CD4-positive, CD25-positive, alpha-beta regulatory T cell (primary cell): ENCODE data around the gene EML1. TPM values are rescaled to one million over a fixed set of nuclear protein-coding genes. Genes with fewer than 3 reads are reported as not detected.
A peak's percentile ranks its signal among the peaks of the same experiment; 100 is the strongest.

Experiments
- ATAC-seq, 2 donors: fragments of 150-1000 bp; cut with Tn5 transposase; one replicate each; pipeline ENCODE4 v1.10.0; 2021; ENCODE audit warnings: low read depth in 2 of 2, moderate number of reproducible peaks in 2 of 2, moderate library complexity in 1 of 2
- DNase-seq, 3 donors: peaks; one replicate each; pipeline versions ENCODE4 v3.0.0 to v3.0.0-alpha.2; 2012 to 2022; ENCODE audit warnings: mixed read lengths in 1 of 3
- H3K27ac ChIP-seq: one replicate; pipeline ENCODE4 v1.7.0; 2013; ENCODE audit warnings: mild to moderate bottlenecking, low read length; ENCODE audit not compliant: insufficient read depth, poor library complexity, severe bottlenecking
- H3K27me3 ChIP-seq: one replicate; pipeline ENCODE4 v1.7.0; 2013; ENCODE audit warnings: low read length; ENCODE audit not compliant: control insufficient read depth, insufficient read depth
- H3K36me3 ChIP-seq: one replicate; pipeline ENCODE4 v1.7.0; 2013; ENCODE audit warnings: mild to moderate bottlenecking, low read length, moderate library complexity; ENCODE audit not compliant: control insufficient read depth, insufficient read depth
- H3K4me1 ChIP-seq: 2 replicates; pipeline ENCODE4 v1.7.0; 2013; ENCODE audit warnings: mild to moderate bottlenecking, low read length; ENCODE audit not compliant: insufficient read depth, control insufficient read depth, poor library complexity, severe bottlenecking
- H3K4me3 ChIP-seq: one replicate; pipeline ENCODE4 v1.7.0; 2013; ENCODE audit warnings: low read depth, mild to moderate bottlenecking, low read length, moderate library complexity
- H3K9me3 ChIP-seq, 2 experiments: 1 replicate in 1 of 2; 2 replicates in 1 of 2; pipeline ENCODE4 v1.7.0; 2013; ENCODE audit warnings: low read length in 2 of 2, mild to moderate bottlenecking in 1 of 2, moderate library complexity in 1 of 2; ENCODE audit not compliant: control insufficient read depth in 2 of 2
- H3K27ac Mint-ChIP-seq, 3 donors: one replicate each; pipeline ENCODE4 v1.8.0; 2020 to 2022; ENCODE audit warnings: mild to moderate bottlenecking in 3 of 3, mixed read lengths in 3 of 3, moderate library complexity in 2 of 3
- H3K27me3 Mint-ChIP-seq: one replicate; pipeline ENCODE4 v1.8.0; 2022; ENCODE audit warnings: mild to moderate bottlenecking, mixed read lengths
- H3K36me3 Mint-ChIP-seq: one replicate; pipeline ENCODE4 v1.8.0; 2020; ENCODE audit warnings: mixed read lengths
- H3K4me1 Mint-ChIP-seq, 4 donors: one replicate each; pipeline ENCODE4 v1.8.0; 2020 to 2022; ENCODE audit warnings: mixed read lengths in 4 of 4, mild to moderate bottlenecking in 1 of 4
- H3K4me3 Mint-ChIP-seq, 4 donors: one replicate each; pipeline ENCODE4 v1.8.0; 2020 to 2022; ENCODE audit warnings: mild to moderate bottlenecking in 4 of 4, mixed read lengths in 4 of 4, moderate library complexity in 3 of 4
- H3K9me3 Mint-ChIP-seq, 7 donors: one replicate each; pipeline ENCODE4 v1.8.0; 2020 to 2022; ENCODE audit warnings: mixed read lengths in 7 of 7, mild to moderate bottlenecking in 3 of 7, moderate library complexity in 2 of 7
- polyA plus RNA-seq, 4 donors: library from polyadenylated mRNA; unstranded; fragments of 300-500 nt; fragmentation: Illumina TruSeq; gene quantifications; one replicate each; pipeline ENCODE4 v1.2.3, GENCODE V29; 2021
- total RNA-seq: library from RNA; stranded (reverse); gene quantifications from one replicate; pipeline ENCODE4 v1.2.3, GENCODE V29; 2022

Gene EML1
- total and polyA plus RNA-seq, 5 donors from 2014 or later: not detected

DNA sequence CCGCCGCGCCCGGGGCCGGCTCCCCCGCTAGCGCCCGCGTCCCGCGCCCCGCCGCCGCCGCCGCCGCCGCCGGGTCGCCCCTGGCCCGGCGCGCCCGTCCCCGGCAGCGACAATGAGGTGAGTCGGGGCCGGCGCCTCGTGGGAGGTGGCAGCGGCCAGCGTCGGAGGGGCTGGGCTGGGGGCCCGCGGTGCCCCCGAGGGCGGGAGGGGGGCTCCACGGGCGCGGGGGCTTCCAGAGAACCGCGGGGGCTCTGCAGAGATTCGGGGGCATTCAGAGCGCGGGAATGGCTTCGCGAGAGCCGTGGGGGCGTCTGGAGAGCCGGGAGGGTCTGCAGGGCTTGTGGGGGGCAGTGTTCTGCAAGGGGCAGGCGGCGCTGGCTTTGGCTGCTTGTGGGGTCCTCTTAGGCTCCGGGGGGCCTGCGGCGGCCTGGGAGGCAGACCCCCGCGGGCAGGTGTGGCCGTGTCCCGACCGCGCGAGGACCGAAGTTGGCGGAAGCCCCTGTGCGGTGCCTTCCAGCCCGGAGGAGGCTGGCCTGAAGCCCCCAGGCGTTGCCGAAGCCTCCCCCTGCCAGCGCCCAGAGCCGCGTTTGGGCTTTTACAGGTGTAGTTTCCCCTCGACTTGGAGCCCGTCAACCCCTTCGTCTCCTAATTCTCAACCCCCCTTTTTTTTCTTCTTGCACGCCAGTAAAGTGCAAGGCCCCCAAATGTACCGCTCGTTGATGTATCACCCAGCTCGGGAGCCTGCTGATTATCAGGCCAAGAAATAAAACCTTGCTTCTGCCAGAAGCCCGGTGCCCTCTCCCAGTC lies 178.9 kb downstream of the EML1 start:
- Mint-ChIP-seq H3K27ac (peak overlapping the region in 1 of 3 donors; percentile 85), H3K4me1 (peaks cover 6 to 20% (median 10%) of the 10 kb centered on the region in 4 donors), H3K9me3 (peaks cover 0 to 8% (median 1%) of the 10 kb centered on the region in 7 donors), H3K4me3 (peak overlapping the region; percentile 88 to 99 (median 92)), H3K36me3 (no peaks in the 10 kb centered on the region), H3K27me3 (peaks cover 63% of the 10 kb centered on the region)
- H3K36me3 ChIP-seq: no peaks in the 10 kb centered on the region
- peak; percentile 3 to 19 for ATAC-seq
- DNase-seq: peak in 2 of 3 donors; percentile 14 to 25
- H3K27ac ChIP-seq: no peak overlapping the region
- H3K27me3 ChIP-seq: peaks cover 16% of the 10 kb centered on the region
- peak overlapping the region; percentile 60 for H3K4me3 ChIP-seq
- peaks cover 14% of the 10 kb centered on the region for H3K4me1 ChIP-seq
- H3K9me3 ChIP-seq: no peaks in the 10 kb centered on the region

DNA sequence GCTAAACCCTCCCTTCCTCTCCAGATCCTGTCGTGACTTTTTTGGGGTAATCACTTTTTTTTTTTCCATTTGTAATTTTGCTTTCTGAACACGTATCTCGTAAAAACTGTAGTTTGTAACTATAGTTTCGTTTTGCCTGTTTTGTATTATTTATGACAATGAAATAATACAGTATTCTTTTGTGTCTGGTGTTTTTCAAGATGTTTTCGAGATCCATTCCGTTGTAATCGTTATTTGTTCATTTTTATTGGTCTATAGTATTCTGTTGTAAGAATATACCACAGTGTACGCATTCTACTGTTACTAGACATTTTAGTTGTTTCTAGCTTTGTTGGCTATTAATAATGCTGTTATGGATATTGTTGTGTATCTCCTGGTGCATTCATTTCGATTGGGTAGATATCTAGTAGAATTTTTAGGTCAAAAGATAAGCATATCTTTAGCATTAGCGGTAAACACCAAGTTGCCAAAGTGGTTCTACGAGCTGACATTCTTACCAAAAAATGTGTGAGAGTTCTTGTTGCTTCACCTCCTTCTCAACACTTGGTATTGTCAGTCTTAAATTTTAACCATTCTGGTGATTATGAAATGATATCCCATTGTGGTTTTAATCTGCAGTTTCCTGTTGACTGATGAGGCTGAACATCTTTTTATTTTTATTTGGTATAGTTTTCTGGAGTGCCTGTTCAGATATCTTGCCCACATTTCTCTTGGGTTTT lies 179.7 kb downstream of the EML1 start:
- no peaks in the 10 kb centered on the region for H3K36me3 ChIP-seq
- H3K9me3 ChIP-seq: no peaks in the 10 kb centered on the region
- peak overlapping the region; percentile 60 for H3K4me3 ChIP-seq
- Mint-ChIP-seq H3K9me3 (peaks cover 0 to 7% (median 1%) of the 10 kb centered on the region in 7 donors), H3K4me3 (peak overlapping the region; percentile 88 to 99 (median 92)), H3K27me3 (peaks cover 55% of the 10 kb centered on the region), H3K4me1 (peaks cover 6 to 20% (median 10%) of the 10 kb centered on the region in 4 donors), H3K27ac (peak overlapping the region in 2 of 3 donors; percentile 14 to 85), H3K36me3 (no peaks in the 10 kb centered on the region)
- H3K4me1 ChIP-seq: peaks cover 14% of the 10 kb centered on the region
- no peak overlapping the region for H3K27ac ChIP-seq
- no peak for DNase-seq
- ATAC-seq: no peak
- peaks cover 16% of the 10 kb centered on the region for H3K27me3 ChIP-seq

DNA sequence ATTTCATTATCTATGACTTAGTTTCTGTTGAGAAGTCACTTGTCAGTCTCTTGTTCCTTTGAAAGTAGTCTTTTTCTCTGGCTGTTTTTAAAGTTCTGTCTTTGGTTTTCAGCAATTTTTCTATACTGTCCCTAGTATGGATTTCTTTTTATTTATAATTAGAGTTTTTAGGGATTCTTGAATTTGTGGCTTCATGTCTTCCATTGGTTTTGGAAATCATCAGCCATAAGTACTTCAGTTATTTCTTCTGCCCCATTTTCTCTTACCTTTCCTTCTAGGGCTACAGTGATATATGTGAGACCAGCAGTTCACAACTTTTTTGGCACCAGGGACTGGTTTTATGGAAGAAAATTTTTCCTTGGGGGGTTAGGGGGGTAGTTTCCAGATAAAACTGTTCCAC lies 182.0 kb downstream of the EML1 start:
- no peaks in the 10 kb centered on the region for H3K9me3 ChIP-seq
- no peak for DNase-seq
- no peaks in the 10 kb centered on the region for H3K36me3 ChIP-seq
- H3K9me3 Mint-ChIP-seq: peaks cover 0 to 3% (median 1%) of the 10 kb centered on the region in 7 donors
- H3K4me3 Mint-ChIP-seq: peak overlapping the region in 1 of 4 donors; percentile 12
- H3K27ac ChIP-seq: no peak overlapping the region
- H3K36me3 Mint-ChIP-seq: no peaks in the 10 kb centered on the region
- ATAC-seq: no peak
- H3K4me3 ChIP-seq: no peak overlapping the region
- H3K4me1 ChIP-seq: peaks cover 14% of the 10 kb centered on the region
- peaks cover 34% of the 10 kb centered on the region for H3K27me3 Mint-ChIP-seq
- H3K4me1 Mint-ChIP-seq: peaks cover 6 to 17% (median 10%) of the 10 kb centered on the region in 4 donors
- no peak overlapping the region for H3K27ac Mint-ChIP-seq
- peaks cover 16% of the 10 kb centered on the region for H3K27me3 ChIP-seq

DNA sequence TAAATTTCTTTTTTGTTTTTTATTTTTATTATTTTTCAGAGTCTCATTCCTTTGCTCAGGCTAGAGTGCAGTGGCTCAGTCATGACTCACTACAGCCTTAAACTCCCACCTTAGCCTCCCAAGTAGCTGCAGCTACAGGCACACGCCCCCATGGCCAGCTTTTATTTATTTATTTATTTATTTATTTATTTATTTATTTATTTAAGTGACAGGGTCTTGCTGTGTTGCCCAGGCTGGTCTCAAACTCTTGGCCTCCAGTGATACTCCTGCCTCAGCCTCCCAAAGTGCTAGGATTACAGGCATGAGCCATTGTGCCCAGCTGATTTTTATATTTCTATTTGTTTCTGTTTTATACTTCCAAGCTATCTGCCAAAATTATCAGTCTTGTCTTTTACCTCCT lies 182.8 kb downstream of the EML1 start:
- Histone ChIP-seq H3K4me1 (peaks cover 11% of the 10 kb centered on the region), H3K27me3 (peaks cover 16% of the 10 kb centered on the region), H3K27ac (no peak overlapping the region), H3K36me3 (no peaks in the 10 kb centered on the region), H3K4me3 (no peak overlapping the region), H3K9me3 (no peaks in the 10 kb centered on the region)
- H3K4me3 Mint-ChIP-seq: no peak overlapping the region
- ATAC-seq (no peak), DNase-seq (no peak)
- H3K27ac Mint-ChIP-seq: no peak overlapping the region
- H3K36me3 Mint-ChIP-seq: no peaks in the 10 kb centered on the region
- H3K4me1 Mint-ChIP-seq: peaks cover 6 to 10% (median 9%) of the 10 kb centered on the region in 4 donors
- H3K9me3 Mint-ChIP-seq: peaks cover 0 to 3% (median 1%) of the 10 kb centered on the region in 7 donors
- H3K27me3 Mint-ChIP-seq: peaks cover 27% of the 10 kb centered on the region

DNA sequence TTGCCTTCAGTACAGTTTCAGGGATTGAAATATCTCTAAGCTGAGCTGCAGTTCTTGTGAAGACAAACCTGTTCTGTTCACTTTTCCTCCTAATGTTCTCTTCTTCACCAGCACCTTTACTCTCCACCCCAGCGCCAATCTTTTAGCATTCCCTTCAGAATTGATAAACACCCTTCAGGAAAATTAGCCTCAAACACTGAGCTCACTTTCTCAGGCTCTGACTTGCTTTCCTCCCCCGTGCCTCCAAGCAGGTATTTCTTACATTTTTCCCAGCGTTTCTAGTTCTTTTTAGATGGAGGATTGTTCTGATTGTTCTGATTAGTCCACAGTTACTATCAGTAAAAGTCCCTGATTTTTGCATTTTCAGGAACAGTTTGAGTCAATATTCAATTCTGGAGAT lies 183.5 kb downstream of the EML1 start:
- Mint-ChIP-seq H3K9me3 (peaks cover 0 to 3% (median 1%) of the 10 kb centered on the region in 7 donors), H3K36me3 (no peaks in the 10 kb centered on the region), H3K27ac (no peak overlapping the region), H3K4me1 (peaks cover 6 to 10% (median 9%) of the 10 kb centered on the region in 4 donors), H3K4me3 (no peak overlapping the region), H3K27me3 (peaks cover 27% of the 10 kb centered on the region)
- no peak overlapping the region for H3K27ac ChIP-seq
- DNase-seq (no peak), ATAC-seq (no peak)
- H3K9me3 ChIP-seq: no peaks in the 10 kb centered on the region
- no peaks in the 10 kb centered on the region for H3K36me3 ChIP-seq
- H3K4me1 ChIP-seq: peaks cover 10% of the 10 kb centered on the region
- peaks cover 16% of the 10 kb centered on the region for H3K27me3 ChIP-seq
- no peak overlapping the region for H3K4me3 ChIP-seq

DNA sequence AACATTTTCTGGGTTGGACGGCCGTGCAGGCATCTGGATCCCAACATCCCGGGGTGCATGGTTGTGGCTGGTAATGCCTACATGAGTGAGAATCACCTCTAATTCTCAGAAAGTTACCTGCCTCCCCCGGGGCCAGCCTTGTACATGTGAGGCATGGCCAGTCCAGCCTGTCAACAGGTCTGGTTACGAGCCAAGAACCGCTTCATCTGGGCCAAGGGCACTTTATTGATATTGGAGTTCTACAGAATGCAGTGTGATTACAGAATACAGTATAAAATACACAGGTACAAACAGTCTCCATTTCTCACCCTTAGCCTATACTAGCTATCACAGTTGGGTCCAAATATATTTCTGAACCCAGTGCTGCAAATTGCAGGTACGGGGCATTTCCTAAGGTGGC lies 187.1 kb downstream of the EML1 start:
- Mint-ChIP-seq H3K4me3 (no peak overlapping the region), H3K9me3 (peaks cover 0 to 2% (median 0%) of the 10 kb centered on the region in 7 donors), H3K4me1 (peaks cover 0 to 14% (median 4%) of the 10 kb centered on the region in 4 donors), H3K27me3 (peaks cover 12% of the 10 kb centered on the region), H3K27ac (no peak overlapping the region), H3K36me3 (no peaks in the 10 kb centered on the region)
- H3K4me1 ChIP-seq: peaks cover 4% of the 10 kb centered on the region
- ATAC-seq (no peak), DNase-seq (no peak)
- H3K9me3 ChIP-seq: no peaks in the 10 kb centered on the region
- no peak overlapping the region for H3K4me3 ChIP-seq
- no peaks in the 10 kb centered on the region for H3K27me3 ChIP-seq
- H3K27ac ChIP-seq: no peak overlapping the region
- no peaks in the 10 kb centered on the region for H3K36me3 ChIP-seq

DNA sequence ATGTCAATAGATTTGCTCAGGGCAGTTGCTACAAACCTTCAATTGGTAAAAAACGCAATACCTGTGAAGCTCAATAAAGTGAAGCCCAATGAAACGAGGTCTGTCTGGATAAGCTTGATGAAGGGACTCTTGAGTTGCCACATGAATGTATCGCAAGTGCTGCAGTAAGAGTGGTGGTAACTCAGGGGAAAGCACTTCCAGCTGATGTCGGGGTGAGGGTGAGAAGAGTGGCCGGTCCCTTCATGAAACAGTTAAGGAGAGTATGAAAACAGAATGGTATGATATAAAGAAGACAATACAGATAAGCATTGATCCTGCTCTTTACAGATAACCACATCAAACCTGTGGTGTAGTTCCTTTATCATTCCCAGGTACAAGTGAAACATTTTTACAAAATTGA lies 188.6 kb downstream of the EML1 start:
- H3K9me3 Mint-ChIP-seq: no peaks in the 10 kb centered on the region
- H3K4me3 ChIP-seq: no peak overlapping the region
- H3K27ac Mint-ChIP-seq: no peak overlapping the region
- ATAC-seq (no peak), DNase-seq (no peak)
- peaks cover 4% of the 10 kb centered on the region for H3K4me1 ChIP-seq
- no peaks in the 10 kb centered on the region for H3K36me3 ChIP-seq
- no peaks in the 10 kb centered on the region for H3K9me3 ChIP-seq
- H3K27ac ChIP-seq: no peak overlapping the region
- peaks cover under 1% of the 10 kb centered on the region for H3K27me3 Mint-ChIP-seq
- no peaks in the 10 kb centered on the region for H3K36me3 Mint-ChIP-seq
- H3K4me1 Mint-ChIP-seq: peaks cover 0 to 14% (median 3%) of the 10 kb centered on the region in 4 donors
- H3K27me3 ChIP-seq: no peaks in the 10 kb centered on the region
- H3K4me3 Mint-ChIP-seq: no peak overlapping the region
